ENCODE measurements around the gene TESK2.
"Not testable (repeated sequence)": the region's sequence is repeated elsewhere in the genome, so short reads cannot be mapped to it uniquely, and the experiment has no call there.

Gene TESK2

GRCh38 chr1:45478121-45478814, 12.7 kb downstream of the TESK2 start:
- H3K4me3 ChIP-seq (ENCODE audit: low read length) = no peak overlapping the region
- TF ChIP-seq CTCF (IDR thresholded peaks at IDR 0.05; ENCODE audit: insufficient read depth, low read depth, low read length, missing control alignments) = no peak
- DNase-seq (ENCODE audit: low read depth) = no peak

GRCh38 chr1:45477646-45478045, 13.3 kb downstream of the TESK2 start:
- no peak for TF ChIP-seq CTCF (IDR thresholded peaks at IDR 0.05; ENCODE audit: insufficient read depth, low read depth, low read length, missing control alignments)
- H3K4me3 ChIP-seq (ENCODE audit: low read length) = no peak overlapping the region
- DNase-seq (ENCODE audit: low read depth) = no peak

GRCh38 chr1:45474194-45474593, 16.8 kb downstream of the TESK2 start:
- not testable (repeated sequence) for DNase-seq (ENCODE audit: low read depth)

GRCh38 chr1:45473302-45473701, 17.7 kb downstream of the TESK2 start:
- no peak overlapping the region for H3K4me3 ChIP-seq (ENCODE audit: low read length)
- no peak for DNase-seq (ENCODE audit: low read depth)
- no peak for TF ChIP-seq CTCF (IDR thresholded peaks at IDR 0.05; ENCODE audit: insufficient read depth, low read depth, low read length, missing control alignments)

More at GRCh38 chr1:45474194-45474593, 16.8 kb downstream of the TESK2 start:
- not testable (repeated sequence) for H3K4me3 ChIP-seq (ENCODE audit: low read length)

GRCh38 chr1:45470306-45470798, 20.6 kb downstream of the TESK2 start:
- no peak for TF ChIP-seq CTCF (IDR thresholded peaks at IDR 0.05; ENCODE audit: insufficient read depth, low read depth, low read length, missing control alignments)
- no peak overlapping the region for H3K4me3 ChIP-seq (ENCODE audit: low read length)
- no peak for DNase-seq (ENCODE audit: low read depth)

- DNase-seq (ENCODE audit: low read depth); H3K4me3 ChIP-seq (ENCODE audit: low read length): not testable (repeated sequence)
Observed at GRCh38 chr1:45467353-45467752, 23.6 kb downstream of the TESK2 start.

GRCh38 chr1:45465277-45465676, 25.7 kb downstream of the TESK2 start:
- TF ChIP-seq CTCF (IDR thresholded peaks at IDR 0.05; ENCODE audit: insufficient read depth, low read depth, low read length, missing control alignments) = no peak
- no peak overlapping the region for H3K4me3 ChIP-seq (ENCODE audit: low read length)
- DNase-seq (ENCODE audit: low read depth) = no peak

GRCh38 chr1:45458894-45459293, 32.1 kb downstream of the TESK2 start:
- no peak overlapping the region for H3K4me3 ChIP-seq (ENCODE audit: low read length)
- DNase-seq (ENCODE audit: low read depth) = no peak
- TF ChIP-seq CTCF (IDR thresholded peaks at IDR 0.05; ENCODE audit: insufficient read depth, low read depth, low read length, missing control alignments) = no peak

Data from epithelial cell of esophagus (primary cell).